Activated CD4-positive, alpha-beta T cell treated with anti-CD3 and anti-CD28 coated beads for 48 hours (primary cell): ENCODE results near the gene DRD2.

ENCODE experiments used
- DNase-seq: peaks from one replicate; pipeline ENCODE4 v3.0.0-alpha.2; 2020

Gene DRD2

GRCh38 chr11:113440816-113441215 lies 34.4 kb downstream of the DRD2 start:
- no peak for DNase-seq

DNA sequence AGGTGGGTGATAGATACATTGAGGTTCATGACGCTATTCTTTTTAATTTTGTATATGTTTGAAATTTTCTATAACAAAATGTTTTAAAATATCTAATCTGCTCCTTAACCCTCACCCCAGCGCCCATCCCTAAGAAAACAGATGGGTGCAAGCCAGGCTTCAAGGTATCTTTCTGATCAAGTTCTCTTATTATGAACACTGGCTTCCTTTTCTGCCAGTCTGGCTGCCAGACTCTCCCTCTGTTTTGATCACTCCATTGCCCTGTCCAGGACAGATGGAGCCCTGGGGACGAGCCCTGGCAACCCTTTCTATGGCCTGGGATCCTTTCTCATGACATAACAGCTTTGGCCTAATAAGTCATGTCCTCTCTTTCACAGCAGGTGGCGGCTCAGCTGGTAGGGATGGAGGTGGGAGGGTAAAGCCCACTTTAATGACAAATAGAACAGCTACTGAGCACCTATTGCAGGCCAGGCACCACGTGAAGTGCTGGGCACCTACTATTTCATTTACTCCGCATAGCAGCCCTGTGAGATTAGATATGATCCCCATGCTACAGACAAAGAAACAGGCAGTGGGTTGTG lies 38.4 kb downstream of the DRD2 start:
- no peak for DNase-seq

DNA sequence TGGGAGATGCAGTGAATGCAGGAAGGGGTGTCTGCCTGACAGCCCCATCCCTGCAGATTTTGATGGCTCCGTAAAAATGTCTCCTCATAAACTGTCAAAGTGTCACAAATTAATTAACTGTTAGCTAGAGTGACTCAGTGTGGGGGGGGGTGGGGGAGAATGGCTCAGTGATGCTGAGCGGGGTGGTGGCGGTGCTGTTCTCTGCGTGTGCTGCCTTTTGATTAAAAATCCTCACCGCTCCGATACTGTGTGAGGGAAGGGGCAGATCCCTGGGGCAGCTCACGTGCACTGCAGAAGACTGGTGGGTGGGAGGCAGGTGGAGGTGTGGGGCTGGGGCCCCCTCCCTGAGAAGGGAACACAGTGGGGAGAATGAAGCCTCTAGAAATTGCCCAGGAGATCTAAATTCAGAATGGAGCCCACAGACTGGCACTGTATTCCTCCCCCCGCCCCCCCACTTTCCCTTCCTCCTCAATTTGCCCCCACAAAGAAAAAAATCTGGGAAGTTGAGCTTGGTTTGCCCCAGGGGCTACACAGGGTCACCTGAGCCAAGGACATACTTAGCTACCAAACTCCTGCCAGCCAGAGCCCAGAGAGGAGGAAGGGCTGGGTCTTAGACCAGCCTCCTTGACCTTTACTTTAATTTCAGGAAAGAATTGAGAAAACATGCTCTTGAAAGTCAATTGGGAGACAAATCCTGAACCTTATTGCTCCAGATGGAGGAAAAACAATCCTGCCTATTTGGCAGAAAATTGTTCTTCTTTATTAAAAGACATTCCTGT lies 39.8 kb downstream of the DRD2 start:
- DNase-seq: no peak

DNA sequence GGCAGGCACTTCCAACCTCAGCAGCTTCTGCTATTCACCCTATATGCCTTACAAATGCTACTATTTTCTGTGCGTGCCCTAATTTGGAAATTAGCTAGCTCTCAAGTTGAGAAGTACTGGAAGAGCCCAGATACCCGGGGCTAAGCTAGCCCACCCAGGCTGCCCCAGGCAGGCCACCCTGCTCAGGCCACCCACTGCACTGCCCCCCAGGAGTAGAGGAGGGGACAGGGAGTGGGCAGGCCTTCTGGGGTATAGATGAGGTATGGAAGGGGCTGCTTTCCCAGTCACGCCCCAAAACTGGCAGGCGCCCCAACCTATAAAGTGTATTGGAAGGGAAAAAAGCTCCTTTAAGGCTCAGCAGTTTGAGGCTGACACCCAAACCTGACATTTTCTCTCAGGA lies 43.5 kb downstream of the DRD2 start:
- no peak for DNase-seq

GRCh38 chr11:113426686-113427085 lies 48.5 kb downstream of the DRD2 start:
- no peak for DNase-seq

DNA sequence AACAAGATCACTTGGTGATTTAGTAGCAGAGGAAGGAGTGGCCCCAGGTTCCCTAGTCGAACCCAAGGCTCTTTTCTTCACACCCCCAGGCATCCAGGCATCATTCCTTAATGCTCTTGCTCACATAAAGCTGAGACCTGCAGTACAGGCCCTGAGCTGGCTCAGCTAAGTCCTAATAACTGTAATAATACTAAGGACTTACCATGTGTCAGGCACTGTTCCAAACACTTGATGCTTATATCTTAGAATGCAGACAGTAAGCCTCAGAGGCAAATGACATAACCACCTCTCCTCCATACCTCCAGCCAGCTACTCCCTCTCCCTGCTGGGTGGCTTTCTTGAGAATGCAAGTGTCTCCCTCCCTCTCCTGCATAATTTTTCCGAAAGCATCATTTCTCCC lies 54.4 kb downstream of the DRD2 start:
- DNase-seq: no peak

DNA sequence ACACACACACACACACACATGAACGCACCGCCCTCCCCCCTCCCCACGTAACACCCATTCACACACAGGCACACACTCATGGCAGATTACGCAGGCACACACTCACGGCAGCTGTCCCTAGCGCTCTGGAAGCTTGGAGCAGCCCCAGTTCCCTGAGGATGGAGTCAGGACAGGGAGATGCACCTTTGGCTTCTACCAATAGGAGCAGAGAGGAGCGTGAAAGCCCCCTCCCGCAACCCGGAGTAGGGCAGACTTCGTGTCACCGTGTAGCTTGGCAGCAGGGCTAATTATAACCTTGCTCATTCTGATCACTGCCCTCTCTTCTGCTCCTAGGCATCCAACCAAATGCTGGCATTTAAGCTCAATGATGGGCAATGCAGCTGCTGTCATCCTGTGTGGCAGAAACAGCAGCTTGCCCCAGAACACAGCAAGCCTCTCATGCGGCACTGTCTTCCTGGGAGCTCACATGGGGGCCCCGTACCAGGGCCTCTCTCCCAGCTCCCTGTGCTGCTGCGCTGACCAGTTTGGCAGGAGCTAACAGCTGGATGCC lies 55.7 kb downstream of the DRD2 start:
- DNase-seq: no peak

- DNase-seq: no peak
Measured at GRCh38 chr11:113417428-113417827, 57.8 kb downstream of the DRD2 start.

DNA sequence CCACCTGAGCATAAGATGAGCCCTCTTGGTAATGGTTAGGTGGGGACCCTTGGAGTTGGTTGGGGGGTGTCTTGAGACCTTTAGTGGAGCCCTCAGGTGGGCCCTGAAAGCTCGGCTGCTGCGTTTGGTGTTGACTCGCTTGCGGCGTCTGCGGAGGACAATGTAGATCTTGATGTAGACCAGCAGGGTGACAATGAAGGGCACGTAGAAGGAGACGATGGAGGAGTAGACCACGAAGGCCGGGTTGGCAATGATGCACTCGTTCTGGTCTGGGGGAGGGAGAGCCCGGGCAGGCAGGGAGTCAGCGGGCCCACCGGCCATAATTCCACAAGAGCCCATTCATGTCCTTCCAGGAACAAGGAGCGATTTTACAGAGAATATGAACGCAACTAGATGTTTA lies 59.9 kb downstream of the DRD2 start:
- DNase-seq: no peak

DNA sequence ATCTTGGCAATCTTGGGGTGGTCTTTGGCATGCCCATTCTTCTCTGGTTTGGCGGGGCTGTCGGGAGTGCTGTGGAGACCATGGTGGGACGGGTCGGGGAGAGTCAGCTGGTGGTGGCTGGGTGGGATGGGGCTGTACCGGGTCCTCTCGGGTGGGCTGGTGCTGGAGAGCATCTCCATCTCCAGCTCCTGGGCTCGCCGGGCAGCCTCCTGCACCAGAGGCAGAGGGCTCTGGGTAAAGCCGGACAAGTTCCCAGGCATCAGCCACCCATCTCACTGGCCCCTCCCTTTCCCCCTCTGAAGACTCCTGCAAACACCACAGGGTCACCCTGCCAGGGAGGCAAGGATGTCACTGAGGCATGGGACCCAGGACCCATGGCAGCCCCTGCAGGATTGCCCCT lies 62.5 kb downstream of the DRD2 start:
- DNase-seq: no peak

DNA sequence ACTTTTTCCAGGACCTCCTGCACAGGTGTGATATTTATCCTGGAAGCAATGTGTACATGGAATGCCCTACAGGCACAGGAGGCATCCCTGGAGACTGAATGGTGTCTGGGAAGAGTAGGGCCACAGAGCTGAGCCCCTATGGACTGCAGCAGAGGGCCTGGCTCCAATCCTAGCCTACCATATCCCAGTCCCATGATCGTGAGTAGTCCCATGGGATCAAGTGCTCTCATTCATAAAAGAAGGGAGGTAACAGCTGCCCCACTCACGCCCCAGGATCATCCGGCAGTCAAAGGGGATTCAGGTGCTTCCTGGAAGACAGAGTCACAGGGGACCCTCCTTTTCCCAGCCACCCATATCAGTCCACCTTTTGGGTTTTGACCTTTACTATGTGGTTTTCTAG lies 63.7 kb downstream of the DRD2 start:
- DNase-seq: no peak

DNA sequence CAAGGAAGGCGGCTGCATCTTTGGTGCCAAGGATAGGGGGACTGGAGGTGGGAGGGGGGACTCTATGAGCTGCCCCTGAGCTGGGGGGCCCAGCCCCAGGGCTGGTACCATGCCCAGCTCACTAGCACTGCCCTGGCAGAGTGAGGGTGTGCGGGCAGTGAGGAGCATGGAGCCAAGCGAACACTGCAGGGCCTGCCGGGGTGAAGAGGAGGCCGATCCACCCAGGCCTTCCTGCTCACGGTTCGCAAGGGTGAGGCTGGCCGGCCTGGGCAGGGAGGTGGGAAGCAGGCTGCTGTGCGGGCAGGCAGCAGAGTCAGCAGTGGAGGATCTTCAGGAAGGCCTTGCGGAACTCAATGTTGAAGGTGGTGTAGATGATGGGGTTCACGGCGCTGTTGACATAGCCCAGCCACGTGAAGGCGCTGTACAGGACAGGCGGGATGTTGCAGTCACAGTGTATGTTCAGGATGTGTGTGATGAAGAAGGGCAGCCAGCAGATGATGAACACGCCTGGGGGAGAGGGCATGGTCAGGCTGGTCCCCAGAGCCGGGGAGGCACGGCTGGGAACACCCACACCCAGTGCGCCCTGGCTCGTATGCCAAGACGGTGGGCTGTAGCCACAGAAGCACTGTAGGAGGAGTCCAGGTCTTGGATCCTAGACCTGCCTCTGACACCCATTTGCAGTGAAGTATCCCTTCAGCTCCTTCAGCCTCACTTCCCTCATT lies 64.6 kb downstream of the DRD2 start:
- DNase-seq: no peak

DNA sequence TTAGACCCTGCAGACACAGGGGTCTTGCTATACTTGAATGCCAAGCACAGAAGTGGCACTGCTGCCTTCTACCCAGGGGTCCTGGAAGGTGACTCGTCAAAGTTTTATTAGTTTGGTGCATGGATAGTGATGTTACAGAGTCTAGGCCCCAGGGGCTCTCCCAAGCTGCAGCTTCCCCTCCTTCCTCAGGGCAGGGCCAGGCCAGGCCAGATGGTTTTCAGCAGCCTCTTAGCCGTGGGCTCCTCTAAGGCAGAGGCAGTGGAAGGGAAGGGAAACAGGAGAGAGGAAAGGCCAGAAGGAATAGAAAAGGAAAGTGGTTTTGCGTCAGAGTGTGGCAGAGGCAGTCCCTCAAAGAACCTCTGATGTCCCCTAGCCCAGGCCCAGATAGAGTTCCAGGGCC lies 65.7 kb downstream of the DRD2 start:
- DNase-seq: no peak

DNA sequence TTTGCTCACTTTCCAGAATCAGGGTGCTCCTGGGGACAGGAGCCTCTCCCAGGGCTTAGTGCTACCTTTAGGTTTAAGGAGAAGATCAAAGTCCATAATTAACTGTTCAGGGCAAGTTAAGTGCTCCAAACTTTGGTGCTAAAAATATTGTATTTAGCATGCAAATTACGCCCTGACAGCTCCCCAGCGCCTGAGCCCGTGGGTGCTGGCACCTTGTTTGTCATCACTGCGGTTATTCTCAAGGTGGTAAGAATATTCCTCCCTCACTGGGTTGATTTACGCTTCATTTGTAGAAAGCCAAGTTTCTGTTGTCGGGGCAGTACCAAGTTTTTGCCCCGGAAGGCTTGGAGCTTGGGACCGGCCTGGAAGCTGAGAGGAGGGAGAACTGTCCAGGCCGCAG lies 66.3 kb downstream of the DRD2 start:
- no peak for DNase-seq

- no peak for DNase-seq
Measured at GRCh38 chr11:113408206-113408605, 67.0 kb downstream of the DRD2 start.

DNA sequence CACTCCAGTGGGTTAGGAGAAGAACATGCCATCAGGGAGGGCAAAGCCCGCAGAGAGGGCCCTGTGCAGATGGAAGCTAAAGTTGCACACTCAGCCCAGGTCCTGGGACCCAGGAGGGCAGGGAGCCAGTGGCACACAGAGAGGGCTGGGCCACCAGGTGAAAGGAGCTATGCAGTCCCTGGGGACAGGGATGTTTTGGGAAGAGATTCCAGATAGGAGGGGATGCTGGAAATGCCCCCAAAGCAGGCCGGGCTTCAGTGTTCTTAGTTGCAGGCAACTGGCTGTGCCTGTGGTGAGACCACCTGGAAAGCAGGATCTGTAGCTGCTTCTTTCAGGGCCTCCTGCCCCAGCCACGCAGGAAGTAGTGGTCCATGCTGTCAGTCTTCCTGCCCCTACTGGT lies 68.0 kb downstream of the DRD2 start:
- DNase-seq: no peak

DNA sequence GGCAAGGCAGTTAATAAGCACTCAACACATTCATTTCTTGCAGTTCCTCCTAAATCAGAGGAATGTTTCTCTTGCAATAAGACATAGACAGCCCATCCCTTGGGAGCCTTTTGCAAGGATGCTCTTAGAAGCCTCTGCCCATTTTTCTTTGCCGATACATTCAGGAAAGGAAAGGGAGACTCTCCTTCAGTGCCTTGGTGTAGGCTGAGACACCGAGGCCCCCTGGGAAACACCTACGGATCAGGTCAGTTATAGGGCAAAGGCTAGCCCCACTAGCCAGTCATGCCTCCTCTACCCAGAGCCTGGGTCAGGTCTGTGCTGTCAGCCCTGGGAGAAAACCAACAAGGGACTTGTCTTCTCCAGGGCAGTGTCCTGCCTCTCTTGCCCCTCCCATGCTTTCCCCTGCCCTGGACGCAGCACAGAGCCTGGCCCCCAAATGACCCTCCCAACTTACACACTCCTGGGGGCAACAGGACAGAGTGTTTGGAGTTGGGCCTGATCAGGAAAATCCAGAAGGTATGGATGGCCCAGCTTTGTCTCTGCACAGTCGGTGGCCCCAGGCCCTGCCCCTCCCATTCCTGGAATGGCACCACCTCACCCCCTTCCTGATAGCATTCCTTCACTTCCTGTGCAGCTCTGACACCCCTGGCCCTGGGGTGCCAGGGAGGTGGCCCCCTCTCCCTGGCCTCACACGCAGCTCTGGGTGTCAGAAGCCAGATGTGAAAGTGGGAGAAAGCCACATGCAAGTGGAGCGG lies 69.3 kb downstream of the DRD2 start:
- no peak for DNase-seq

DNA sequence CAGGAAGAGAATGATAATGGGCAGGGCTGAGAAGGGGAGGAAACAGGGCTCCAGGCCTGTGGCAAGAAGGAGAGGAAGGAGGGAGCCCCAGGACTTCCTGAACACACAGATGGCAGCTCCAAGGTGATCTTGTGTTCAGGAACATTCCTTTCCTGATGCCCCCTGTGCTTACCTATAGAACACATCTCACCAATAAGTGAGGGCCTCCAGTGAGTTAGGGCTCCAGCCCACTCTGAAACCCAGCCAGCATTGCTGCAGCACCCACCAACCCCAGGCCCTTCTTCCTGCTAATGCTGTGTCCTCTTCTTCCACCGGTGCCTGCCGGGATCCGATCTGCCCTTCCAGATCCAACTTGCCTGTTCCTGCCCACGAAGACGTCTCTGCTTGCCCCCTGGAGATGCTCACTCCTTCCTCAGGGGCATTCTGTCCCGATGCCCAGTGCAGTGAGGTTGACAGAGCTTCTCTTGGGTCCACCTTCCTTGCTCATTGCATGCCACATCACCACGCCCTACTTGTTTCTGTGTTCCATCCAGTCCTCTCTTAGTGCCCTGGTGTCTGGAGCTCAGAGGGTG lies 70.3 kb downstream of the DRD2 start:
- no peak for DNase-seq

- no peak for DNase-seq
Measured at GRCh38 chr11:113401718-113402117, 73.5 kb downstream of the DRD2 start.

DNA sequence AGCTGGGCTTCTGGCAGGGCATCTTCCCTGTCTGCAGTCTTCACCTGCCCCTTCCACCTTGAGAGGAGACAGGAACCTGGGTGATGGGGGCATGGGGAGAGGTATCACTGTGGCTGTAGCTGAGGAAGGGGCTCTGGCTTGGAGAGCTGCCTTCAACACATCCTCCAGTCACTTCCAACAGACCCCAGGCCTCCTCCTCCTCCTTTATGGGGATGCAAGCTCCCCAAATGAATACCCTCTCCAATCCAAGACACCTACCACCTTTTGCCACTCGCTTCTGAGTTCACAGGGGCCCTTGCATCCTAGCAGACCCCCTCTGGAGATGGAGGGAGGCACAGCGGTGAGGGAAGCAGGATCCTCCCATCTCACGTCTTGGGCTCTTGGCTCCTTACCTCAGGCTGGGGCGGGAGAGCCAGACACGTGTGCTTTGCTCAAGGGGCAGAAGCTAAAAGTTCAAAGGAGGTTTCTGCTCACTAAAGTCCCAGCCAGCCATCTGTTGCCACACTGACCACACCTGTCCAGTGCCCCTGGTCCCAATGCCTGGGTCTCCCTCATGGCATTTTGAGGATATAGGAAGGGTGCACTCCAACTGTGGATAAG lies 74.5 kb downstream of the DRD2 start:
- no peak for DNase-seq

GRCh38 chr11:113398669-113399430 lies 76.3 kb downstream of the DRD2 start:
- DNase-seq: no peak

GRCh38 chr11:113397821-113398220 lies 77.4 kb downstream of the DRD2 start:
- DNase-seq: no peak
